Testis (tissue), 2 donors: ENCODE measurements around the gene MEGF8.

ENCODE experiments used
- CTCF ChIP-seq, 3 experiments: fragments of 450-650 bp in 2 of 3; fragments of 200-600 bp in 1 of 3; sonication (generic) in 1 of 3; IDR thresholded peaks; one replicate each; pipeline ENCODE4 v1.5.1; 2016 to 2019; ENCODE audit warnings: antibody characterized with exemption in 3 of 3, mild to moderate bottlenecking in 2 of 3, moderate library complexity in 1 of 3
- POLR2A ChIP-seq: fragments of 450-650 bp; IDR thresholded peaks from one replicate; pipeline ENCODE4 v1.6.1; 2017; ENCODE audit warnings: antibody characterized with exemption, mild to moderate bottlenecking, moderate library complexity

- no peak for TF ChIP-seq CTCF (IDR thresholded peaks at IDR 0.05)
- TF ChIP-seq POLR2A: no peak
Measured at GRCh38 chr19:42348211-42348610, 22.8 kb downstream of the MEGF8 start.
